HCT116 (cell line): ENCODE measurements around the gene PRDX6.

ENCODE experiments used
- CEBPB ChIP-seq: IDR thresholded peaks from 2 replicates; pipeline ENCODE4 v1.6.1; 2012; ENCODE audit warnings: low read depth
- EGR1 ChIP-seq: IDR thresholded peaks from 2 replicates; pipeline ENCODE4 v1.6.1; 2012; ENCODE audit warnings: low read depth
- EZH2 ChIP-seq: fragments of 200-600 bp; sonication (generic); IDR thresholded peaks from 2 replicates; pipeline ENCODE4 v1.6.1; 2017; ENCODE audit warnings: antibody characterized with exemption, mixed run types
- POLR2A ChIP-seq: IDR thresholded peaks from 2 replicates; pipeline ENCODE4 v1.7.0; 2011; ENCODE audit warnings: borderline replicate concordance; ENCODE audit not compliant: insufficient read depth, insufficient read length; ENCODE audit errors: extremely low read depth
- POLR2AphosphoS5 ChIP-seq: IDR thresholded peaks from 2 replicates; pipeline ENCODE4 v1.6.1; 2011; ENCODE audit warnings: mild to moderate bottlenecking, low read depth, low read length, moderate library complexity
- RAD21 ChIP-seq: IDR thresholded peaks from 2 replicates; pipeline ENCODE4 v1.6.1; 2012; ENCODE audit warnings: low read depth, mild to moderate bottlenecking
- SIN3A ChIP-seq: IDR thresholded peaks from 2 replicates; pipeline ENCODE4 v1.6.1; 2012; ENCODE audit warnings: low read depth
- SP1 ChIP-seq: IDR thresholded peaks from 2 replicates; pipeline ENCODE4 v1.6.1; 2012; ENCODE audit warnings: low read depth
- YY1 ChIP-seq: IDR thresholded peaks from 2 replicates; pipeline ENCODE4 v1.6.1; 2011; ENCODE audit warnings: low read length, low read depth, moderate library complexity, mild to moderate bottlenecking; ENCODE audit not compliant: insufficient replicate concordance; ENCODE audit errors: extremely low read depth
- TF ChIP-seq, protein P1 (sequence below), 3 experiments: fragments of 200-600 bp in 1 of 3; sonication (generic) in 1 of 3; IDR thresholded peaks in 2 of 3; conservative IDR thresholded peaks in 1 of 3; 2 replicates each; pipeline ENCODE4 v1.5.1; 2012 to 2017; ENCODE audit warnings: low read depth in 2 of 3, low read length in 2 of 3, antibody characterized with exemption in 1 of 3, borderline replicate concordance in 1 of 3, control low read depth in 1 of 3, mild to moderate bottlenecking in 1 of 3, mixed read lengths in 1 of 3, mixed run types in 1 of 3, moderate library complexity in 1 of 3; ENCODE audit not compliant: insufficient read depth in 1 of 3
- TF ChIP-seq, protein P2 (sequence below): IDR thresholded peaks from 2 replicates; pipeline ENCODE4 v1.6.1; 2012
- TF ChIP-seq, protein P3 (sequence below): IDR thresholded peaks from 2 replicates; pipeline ENCODE4 v1.6.1; 2012; ENCODE audit warnings: low read depth

DNA sequence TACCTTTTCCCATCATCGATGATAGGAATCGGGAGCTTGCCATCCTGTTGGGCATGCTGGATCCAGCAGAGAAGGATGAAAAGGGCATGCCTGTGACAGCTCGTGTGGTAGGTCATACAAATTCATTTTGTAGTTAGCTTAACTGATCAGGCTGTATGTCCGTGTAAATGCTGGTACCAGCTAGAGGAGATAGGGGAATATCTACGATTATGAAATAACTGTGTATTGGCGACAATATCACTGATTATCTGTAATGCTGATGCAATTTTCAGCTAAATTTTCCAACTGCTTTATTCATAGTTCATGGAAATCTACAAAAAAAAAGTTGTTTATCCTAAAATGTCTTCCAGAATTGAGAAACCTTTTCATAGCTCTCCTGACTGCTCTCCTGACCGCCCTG, 8.3 kb downstream of the PRDX6 start:
- no peak for TF ChIP-seq CEBPB
- TF ChIP-seq, protein P1, sequence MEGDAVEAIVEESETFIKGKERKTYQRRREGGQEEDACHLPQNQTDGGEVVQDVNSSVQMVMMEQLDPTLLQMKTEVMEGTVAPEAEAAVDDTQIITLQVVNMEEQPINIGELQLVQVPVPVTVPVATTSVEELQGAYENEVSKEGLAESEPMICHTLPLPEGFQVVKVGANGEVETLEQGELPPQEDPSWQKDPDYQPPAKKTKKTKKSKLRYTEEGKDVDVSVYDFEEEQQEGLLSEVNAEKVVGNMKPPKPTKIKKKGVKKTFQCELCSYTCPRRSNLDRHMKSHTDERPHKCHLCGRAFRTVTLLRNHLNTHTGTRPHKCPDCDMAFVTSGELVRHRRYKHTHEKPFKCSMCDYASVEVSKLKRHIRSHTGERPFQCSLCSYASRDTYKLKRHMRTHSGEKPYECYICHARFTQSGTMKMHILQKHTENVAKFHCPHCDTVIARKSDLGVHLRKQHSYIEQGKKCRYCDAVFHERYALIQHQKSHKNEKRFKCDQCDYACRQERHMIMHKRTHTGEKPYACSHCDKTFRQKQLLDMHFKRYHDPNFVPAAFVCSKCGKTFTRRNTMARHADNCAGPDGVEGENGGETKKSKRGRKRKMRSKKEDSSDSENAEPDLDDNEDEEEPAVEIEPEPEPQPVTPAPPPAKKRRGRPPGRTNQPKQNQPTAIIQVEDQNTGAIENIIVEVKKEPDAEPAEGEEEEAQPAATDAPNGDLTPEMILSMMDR (IDR thresholded peaks at IDR 0.05 in 2 of 3, conservative IDR thresholded peaks at IDR 0.05 in 1 of 3; ENCODE audit: borderline replicate concordance in 1 of 3, insufficient read depth in 1 of 3, low read depth in 2 of 3, low read length in 2 of 3): no peak
- TF ChIP-seq YY1: no peak
- TF ChIP-seq EZH2: no peak
- TF ChIP-seq POLR2A: no peak
- TF ChIP-seq, protein P2, sequence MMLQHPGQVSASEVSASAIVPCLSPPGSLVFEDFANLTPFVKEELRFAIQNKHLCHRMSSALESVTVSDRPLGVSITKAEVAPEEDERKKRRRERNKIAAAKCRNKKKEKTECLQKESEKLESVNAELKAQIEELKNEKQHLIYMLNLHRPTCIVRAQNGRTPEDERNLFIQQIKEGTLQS: no peak
- no peak for TF ChIP-seq EGR1
- no peak for TF ChIP-seq RAD21
- no peak for TF ChIP-seq SIN3A
- no peak for TF ChIP-seq POLR2AphosphoS5
- TF ChIP-seq, protein P3, sequence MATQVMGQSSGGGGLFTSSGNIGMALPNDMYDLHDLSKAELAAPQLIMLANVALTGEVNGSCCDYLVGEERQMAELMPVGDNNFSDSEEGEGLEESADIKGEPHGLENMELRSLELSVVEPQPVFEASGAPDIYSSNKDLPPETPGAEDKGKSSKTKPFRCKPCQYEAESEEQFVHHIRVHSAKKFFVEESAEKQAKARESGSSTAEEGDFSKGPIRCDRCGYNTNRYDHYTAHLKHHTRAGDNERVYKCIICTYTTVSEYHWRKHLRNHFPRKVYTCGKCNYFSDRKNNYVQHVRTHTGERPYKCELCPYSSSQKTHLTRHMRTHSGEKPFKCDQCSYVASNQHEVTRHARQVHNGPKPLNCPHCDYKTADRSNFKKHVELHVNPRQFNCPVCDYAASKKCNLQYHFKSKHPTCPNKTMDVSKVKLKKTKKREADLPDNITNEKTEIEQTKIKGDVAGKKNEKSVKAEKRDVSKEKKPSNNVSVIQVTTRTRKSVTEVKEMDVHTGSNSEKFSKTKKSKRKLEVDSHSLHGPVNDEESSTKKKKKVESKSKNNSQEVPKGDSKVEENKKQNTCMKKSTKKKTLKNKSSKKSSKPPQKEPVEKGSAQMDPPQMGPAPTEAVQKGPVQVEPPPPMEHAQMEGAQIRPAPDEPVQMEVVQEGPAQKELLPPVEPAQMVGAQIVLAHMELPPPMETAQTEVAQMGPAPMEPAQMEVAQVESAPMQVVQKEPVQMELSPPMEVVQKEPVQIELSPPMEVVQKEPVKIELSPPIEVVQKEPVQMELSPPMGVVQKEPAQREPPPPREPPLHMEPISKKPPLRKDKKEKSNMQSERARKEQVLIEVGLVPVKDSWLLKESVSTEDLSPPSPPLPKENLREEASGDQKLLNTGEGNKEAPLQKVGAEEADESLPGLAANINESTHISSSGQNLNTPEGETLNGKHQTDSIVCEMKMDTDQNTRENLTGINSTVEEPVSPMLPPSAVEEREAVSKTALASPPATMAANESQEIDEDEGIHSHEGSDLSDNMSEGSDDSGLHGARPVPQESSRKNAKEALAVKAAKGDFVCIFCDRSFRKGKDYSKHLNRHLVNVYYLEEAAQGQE: no peak
- TF ChIP-seq SP1: no peak
